HG03378 (cell line): ENCODE results near the gene GULP1.
"Not testable (repeated sequence)": the region's sequence is repeated elsewhere in the genome, so short reads cannot be mapped to it uniquely, and the experiment has no call there.

Experiments
- ATAC-seq: cut with Tn5 transposase; IDR thresholded peaks from one replicate; pipeline ENCODE4 v1.9.1; 2021; ENCODE audit warnings: mild to moderate bottlenecking, moderate library complexity; ENCODE audit not compliant: unreplicated experiment

Gene GULP1

GRCh38 chr2:188588235-188588634 is 296.6 kb downstream of the GULP1 start:
- ATAC-seq = no peak

GRCh38 chr2:188596054-188596453 is 304.4 kb downstream of the GULP1 start:
- no peak for ATAC-seq

GRCh38 chr2:188598551-188598950 is 306.9 kb downstream of the GULP1 start:
- ATAC-seq = no peak

- no peak for ATAC-seq
Measured at GRCh38 chr2:188599140-188599539, 307.5 kb downstream of the GULP1 start.

GRCh38 chr2:188600536-188601210 is 309.0 kb downstream of the GULP1 start:
- no peak for ATAC-seq

GRCh38 chr2:188601391-188601790 is 309.7 kb downstream of the GULP1 start:
- no peak for ATAC-seq

- ATAC-seq = no peak
Measured at GRCh38 chr2:188601927-188602326, 310.3 kb downstream of the GULP1 start.

- no peak for ATAC-seq
Measured at GRCh38 chr2:188604579-188604978, 312.9 kb downstream of the GULP1 start.

GRCh38 chr2:188605609-188606584 is 314.2 kb downstream of the GULP1 start:
- ATAC-seq = not testable (repeated sequence)

- not testable (repeated sequence) for ATAC-seq
Measured at GRCh38 chr2:188606596-188606995, 314.9 kb downstream of the GULP1 start.

GRCh38 chr2:188607501-188607900 is 315.8 kb downstream of the GULP1 start:
- no peak for ATAC-seq

GRCh38 chr2:188609321-188610049 is 317.8 kb downstream of the GULP1 start:
- no peak for ATAC-seq

- ATAC-seq = no peak
Measured at GRCh38 chr2:188610050-188610444, 318.4 kb downstream of the GULP1 start.

GRCh38 chr2:188610827-188611226 is 319.2 kb downstream of the GULP1 start:
- no peak for ATAC-seq

GRCh38 chr2:188619146-188619545 is 327.5 kb downstream of the GULP1 start:
- ATAC-seq = no peak

GRCh38 chr2:188620916-188621315 is 329.2 kb downstream of the GULP1 start:
- ATAC-seq = no peak

- ATAC-seq = no peak
Measured at GRCh38 chr2:188622601-188623260, 331.1 kb downstream of the GULP1 start.

GRCh38 chr2:188623995-188624643 is 332.4 kb downstream of the GULP1 start:
- no peak for ATAC-seq

GRCh38 chr2:188627471-188627870 is 335.8 kb downstream of the GULP1 start:
- no peak for ATAC-seq
